Karpas-422 (cell line): ENCODE results near the gene C1orf146. TPM values are rescaled to one million over a fixed set of nuclear protein-coding genes. Genes with fewer than 3 reads are reported as not detected.
A peak's percentile ranks its signal among the peaks of the same experiment; 100 is the strongest.

ENCODE experiments used
- DNase-seq: peaks from one replicate; pipeline ENCODE4 v3.0.0-alpha.2; 2015
- H2AFZ ChIP-seq: fragments of 200-600 bp; sonication (generic); 2 replicates; pipeline ENCODE4 v1.6.1; 2014; ENCODE audit warnings: antibody characterized with exemption, low read length, mixed read lengths
- H3K27ac ChIP-seq: fragments of 200-600 bp; sonication (generic); 2 replicates; pipeline ENCODE4 v1.5.1; 2014; ENCODE audit warnings: mild to moderate bottlenecking, low read length, moderate library complexity
- H3K27me3 ChIP-seq: fragments of 200-600 bp; sonication (generic); 2 replicates; pipeline ENCODE4 v1.6.1; 2014; ENCODE audit warnings: low read length, mixed read lengths
- H3K36me3 ChIP-seq: fragments of 200-600 bp; sonication (generic); 2 replicates; pipeline ENCODE4 v1.6.1; 2014; ENCODE audit warnings: low read length, mixed read lengths; ENCODE audit not compliant: insufficient read depth
- H3K4me1 ChIP-seq: fragments of 200-600 bp; sonication (generic); 2 replicates; pipeline ENCODE4 v1.6.1; 2014; ENCODE audit warnings: mild to moderate bottlenecking, low read length, mixed read lengths
- H3K4me2 ChIP-seq: fragments of 200-600 bp; sonication (generic); 2 replicates; pipeline ENCODE4 v1.6.1; 2014; ENCODE audit warnings: low read length, low read depth, mild to moderate bottlenecking; ENCODE audit not compliant: poor library complexity, severe bottlenecking
- H3K4me3 ChIP-seq: fragments of 200-600 bp; sonication (generic); 2 replicates; pipeline ENCODE4 v1.5.1; 2014; ENCODE audit warnings: mild to moderate bottlenecking, antibody characterized with exemption, low read length, mixed read lengths
- H3K79me2 ChIP-seq: fragments of 200-600 bp; sonication (generic); 2 replicates; pipeline ENCODE4 v1.6.1; 2014; ENCODE audit warnings: mild to moderate bottlenecking, low read length, mixed read lengths
- H3K9ac ChIP-seq: fragments of 200-600 bp; sonication (generic); 2 replicates; pipeline ENCODE4 v1.6.0; 2014; ENCODE audit warnings: low read length
- H3K9me2 ChIP-seq: fragments of 200-600 bp; sonication (generic), shearing (Covaris generic); replicated peaks from 2 replicates; pipeline ENCODE4 v1.6.0; 2014; ENCODE audit warnings: mild to moderate bottlenecking, low read length, moderate library complexity; ENCODE audit not compliant: insufficient read depth
- H3K9me3 ChIP-seq: fragments of 300-700, 200-600 bp; sonication (generic); 2 replicates; pipeline ENCODE4 v1.6.1; 2014; ENCODE audit warnings: low read length, mixed read lengths
- H4K20me1 ChIP-seq: fragments of 200-600 bp; sonication (generic); 2 replicates; pipeline ENCODE4 v1.6.1; 2014; ENCODE audit warnings: mild to moderate bottlenecking, antibody characterized with exemption, low read length, low read depth; ENCODE audit not compliant: insufficient read depth
- total RNA-seq: library from RNA; depleted of rRNA; stranded (reverse); fragments of >200 nt; shearing (Covaris generic); gene quantifications from 2 replicates; pipeline ENCODE4 v1.2.3, GENCODE V29; 2014; ENCODE audit warnings: low replicate concordance

The C1orf146 gene
- total RNA-seq, 1 experiment from 2014 or later = not detected

- H3K79me2 ChIP-seq = no peaks in the 10 kb centered on the region
- no peaks in the 10 kb centered on the region for H3K9me3 ChIP-seq
- DNase-seq = no peak
- no peak overlapping the region for H3K27ac ChIP-seq
- H3K27me3 ChIP-seq = no peaks in the 10 kb centered on the region
- H3K4me2 ChIP-seq = no peak overlapping the region
- H4K20me1 ChIP-seq = no peaks in the 10 kb centered on the region
- no peaks in the 10 kb centered on the region for H3K4me1 ChIP-seq
- no peak overlapping the region for H3K9ac ChIP-seq
- no peak overlapping the region for H3K4me3 ChIP-seq
- no peaks in the 10 kb centered on the region for H3K36me3 ChIP-seq
- H2AFZ ChIP-seq = no peak overlapping the region
- H3K9me2 ChIP-seq = no peaks in the 10 kb centered on the region
These were observed 23.2 kb upstream of the C1orf146 start for GRCh38 chr1:92194511-92194910.

DNA sequence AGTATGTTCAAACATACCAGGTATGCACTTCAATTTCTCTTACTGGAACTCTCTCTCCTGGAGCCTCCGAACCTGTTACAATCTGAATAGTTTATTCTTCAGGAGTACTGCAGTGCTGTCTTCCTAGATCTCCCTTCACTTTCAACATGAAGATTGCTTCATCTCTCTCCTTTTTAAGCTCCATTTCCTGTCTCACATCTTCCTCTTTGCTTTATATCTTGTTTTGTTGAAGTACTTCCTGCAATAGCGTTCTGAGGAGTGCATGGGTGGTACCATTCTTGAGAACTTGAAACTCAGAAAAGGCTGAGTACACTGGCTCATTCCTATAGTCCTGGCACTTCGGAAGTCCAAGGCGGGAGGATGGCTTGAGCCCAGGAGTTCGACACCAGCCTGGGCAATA is 15.7 kb upstream of the C1orf146 start:
- no peaks in the 10 kb centered on the region for H3K9me2 ChIP-seq
- no peaks in the 10 kb centered on the region for H3K9me3 ChIP-seq
- H3K9ac ChIP-seq = no peak overlapping the region
- H3K4me1 ChIP-seq = no peaks in the 10 kb centered on the region
- no peak overlapping the region for H3K4me3 ChIP-seq
- H3K36me3 ChIP-seq = no peaks in the 10 kb centered on the region
- no peak overlapping the region for H3K4me2 ChIP-seq
- no peak for DNase-seq
- H3K27ac ChIP-seq = no peak overlapping the region
- peak overlapping the region; percentile 21; the same call in 1 of the 2 replicates for H2AFZ ChIP-seq
- no peaks in the 10 kb centered on the region for H3K27me3 ChIP-seq
- no peaks in the 10 kb centered on the region for H4K20me1 ChIP-seq
- H3K79me2 ChIP-seq = no peaks in the 10 kb centered on the region

DNA sequence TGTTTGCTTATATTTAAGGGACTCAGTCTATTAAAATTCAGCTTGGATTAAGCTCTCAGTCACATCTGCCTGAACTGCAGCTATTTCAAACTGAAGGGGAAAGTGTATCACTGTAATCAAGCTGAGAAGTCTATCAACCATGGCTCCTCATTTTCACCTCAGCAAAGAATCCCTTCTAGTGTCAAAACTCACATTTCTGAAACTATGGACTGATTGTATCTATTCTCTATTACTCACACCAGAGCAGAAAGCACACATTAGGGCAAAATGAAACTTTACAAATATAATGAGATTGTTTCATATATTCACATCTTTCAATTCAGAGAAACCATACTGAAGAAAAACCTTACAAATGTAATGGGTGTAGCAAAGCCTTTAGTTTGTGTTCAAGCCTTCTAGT is 14.6 kb upstream of the C1orf146 start:
- Histone ChIP-seq H4K20me1 (no peaks in the 10 kb centered on the region), H3K4me3 (no peak overlapping the region), H3K9ac (no peak overlapping the region), H3K4me1 (no peaks in the 10 kb centered on the region), H3K27me3 (no peaks in the 10 kb centered on the region), H3K4me2 (no peak overlapping the region), H3K27ac (no peak overlapping the region), H3K9me2 (no peaks in the 10 kb centered on the region), H3K36me3 (no peaks in the 10 kb centered on the region), H2AFZ (no peak overlapping the region), H3K79me2 (no peaks in the 10 kb centered on the region), H3K9me3 (no peaks in the 10 kb centered on the region)
- no peak for DNase-seq

- H3K27me3 ChIP-seq = no peaks in the 10 kb centered on the region
- no peaks in the 10 kb centered on the region for H3K9me2 ChIP-seq
- DNase-seq = no peak
- H3K36me3 ChIP-seq = no peaks in the 10 kb centered on the region
- H3K9ac ChIP-seq = no peak overlapping the region
- H4K20me1 ChIP-seq = no peaks in the 10 kb centered on the region
- H3K4me1 ChIP-seq = no peaks in the 10 kb centered on the region
- no peaks in the 10 kb centered on the region for H3K79me2 ChIP-seq
- H3K4me3 ChIP-seq = no peak overlapping the region
- H3K27ac ChIP-seq = no peak overlapping the region
- H3K9me3 ChIP-seq = no peaks in the 10 kb centered on the region
- H2AFZ ChIP-seq = no peak overlapping the region
- no peak overlapping the region for H3K4me2 ChIP-seq
These were observed 7.0 kb upstream of the C1orf146 start for GRCh38 chr1:92210701-92211100.

GRCh38 chr1:92211166-92211565 is 6.5 kb upstream of the C1orf146 start:
- Histone ChIP-seq H3K27ac (no peak overlapping the region), H3K79me2 (no peaks in the 10 kb centered on the region), H3K9ac (no peak overlapping the region), H3K4me1 (no peaks in the 10 kb centered on the region), H3K4me3 (no peak overlapping the region), H2AFZ (no peak overlapping the region), H3K4me2 (no peak overlapping the region), H4K20me1 (no peaks in the 10 kb centered on the region), H3K9me2 (no peaks in the 10 kb centered on the region), H3K27me3 (no peaks in the 10 kb centered on the region), H3K36me3 (no peaks in the 10 kb centered on the region), H3K9me3 (no peaks in the 10 kb centered on the region)
- DNase-seq = no peak

GRCh38 chr1:92218559-92218958 is 844 bp downstream of the C1orf146 start:
- no peaks in the 10 kb centered on the region for H3K9me3 ChIP-seq
- no peak overlapping the region for H3K9ac ChIP-seq
- H2AFZ ChIP-seq = no peak overlapping the region
- DNase-seq = no peak
- H3K4me2 ChIP-seq = no peak overlapping the region
- H3K27ac ChIP-seq = no peak overlapping the region
- no peaks in the 10 kb centered on the region for H3K27me3 ChIP-seq
- H3K36me3 ChIP-seq = no peaks in the 10 kb centered on the region
- H3K79me2 ChIP-seq = no peaks in the 10 kb centered on the region
- H3K4me1 ChIP-seq = no peaks in the 10 kb centered on the region
- H3K9me2 ChIP-seq = no peaks in the 10 kb centered on the region
- H4K20me1 ChIP-seq = no peaks in the 10 kb centered on the region
- H3K4me3 ChIP-seq = no peak overlapping the region

GRCh38 chr1:92219028-92219427 is 1.3 kb downstream of the C1orf146 start:
- H3K79me2 ChIP-seq = no peaks in the 10 kb centered on the region
- no peaks in the 10 kb centered on the region for H3K27me3 ChIP-seq
- no peak overlapping the region for H3K4me3 ChIP-seq
- no peak overlapping the region for H2AFZ ChIP-seq
- DNase-seq = no peak
- no peaks in the 10 kb centered on the region for H3K4me1 ChIP-seq
- no peak overlapping the region for H3K9ac ChIP-seq
- H3K27ac ChIP-seq = no peak overlapping the region
- H4K20me1 ChIP-seq = no peaks in the 10 kb centered on the region
- H3K9me3 ChIP-seq = no peaks in the 10 kb centered on the region
- no peaks in the 10 kb centered on the region for H3K36me3 ChIP-seq
- no peak overlapping the region for H3K4me2 ChIP-seq
- no peaks in the 10 kb centered on the region for H3K9me2 ChIP-seq

DNA sequence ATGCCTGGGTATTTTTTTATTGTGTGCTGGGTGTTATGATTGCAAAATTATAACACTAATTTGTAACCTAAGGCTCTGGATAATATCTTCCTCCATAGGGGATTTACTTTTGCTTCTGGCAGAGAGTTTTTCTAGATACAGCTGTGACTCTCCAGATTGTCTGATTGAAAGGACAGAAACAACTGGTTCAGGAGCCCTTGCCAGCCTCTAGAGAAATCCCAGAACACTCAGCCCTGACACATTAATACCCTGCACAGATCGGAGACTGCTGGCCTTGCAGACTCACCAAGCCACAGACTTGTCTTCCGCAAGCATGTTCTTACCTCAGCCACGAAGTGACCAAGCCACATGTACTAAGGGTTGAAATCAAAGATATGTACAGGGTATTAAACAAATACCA is 10.7 kb downstream of the C1orf146 start:
- no peaks in the 10 kb centered on the region for H3K27me3 ChIP-seq
- no peaks in the 10 kb centered on the region for H3K9me3 ChIP-seq
- no peaks in the 10 kb centered on the region for H4K20me1 ChIP-seq
- H3K27ac ChIP-seq = no peak overlapping the region
- no peaks in the 10 kb centered on the region for H3K4me1 ChIP-seq
- H3K4me3 ChIP-seq = no peak overlapping the region
- no peak overlapping the region for H3K4me2 ChIP-seq
- H2AFZ ChIP-seq = no peak overlapping the region
- H3K9ac ChIP-seq = no peak overlapping the region
- H3K9me2 ChIP-seq = no peaks in the 10 kb centered on the region
- DNase-seq = no peak
- no peaks in the 10 kb centered on the region for H3K79me2 ChIP-seq
- H3K36me3 ChIP-seq = no peaks in the 10 kb centered on the region

- H3K4me1 ChIP-seq = no peaks in the 10 kb centered on the region
- no peaks in the 10 kb centered on the region for H3K9me2 ChIP-seq
- DNase-seq = no peak
- no peaks in the 10 kb centered on the region for H3K9me3 ChIP-seq
- H3K4me3 ChIP-seq = no peak overlapping the region
- no peak overlapping the region for H2AFZ ChIP-seq
- H3K36me3 ChIP-seq = no peaks in the 10 kb centered on the region
- H3K9ac ChIP-seq = no peak overlapping the region
- H4K20me1 ChIP-seq = no peaks in the 10 kb centered on the region
- no peaks in the 10 kb centered on the region for H3K79me2 ChIP-seq
- no peak overlapping the region for H3K27ac ChIP-seq
- H3K27me3 ChIP-seq = no peaks in the 10 kb centered on the region
- no peak overlapping the region for H3K4me2 ChIP-seq
These were observed 13.0 kb downstream of the C1orf146 start for GRCh38 chr1:92230736-92231135.
